ENCODE results near the gene MTMR3. TPM values are rescaled to one million over a fixed set of nuclear protein-coding genes. Genes with fewer than 3 reads are reported as not detected.

MTMR3 gene
- total RNA-seq, 1 experiment from 2014 or later: 27.0 TPM

GRCh38 chr22:30020511-30020910 lies 137.5 kb downstream of the MTMR3 start (continued):
- TF ChIP-seq ELF1 (IDR thresholded peaks at IDR 0.05; ENCODE audit: borderline replicate concordance, low read depth): no peak
- TF ChIP-seq, protein P1, sequence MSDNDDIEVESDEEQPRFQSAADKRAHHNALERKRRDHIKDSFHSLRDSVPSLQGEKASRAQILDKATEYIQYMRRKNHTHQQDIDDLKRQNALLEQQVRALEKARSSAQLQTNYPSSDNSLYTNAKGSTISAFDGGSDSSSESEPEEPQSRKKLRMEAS (IDR thresholded peaks at IDR 0.05): no peak

DNA sequence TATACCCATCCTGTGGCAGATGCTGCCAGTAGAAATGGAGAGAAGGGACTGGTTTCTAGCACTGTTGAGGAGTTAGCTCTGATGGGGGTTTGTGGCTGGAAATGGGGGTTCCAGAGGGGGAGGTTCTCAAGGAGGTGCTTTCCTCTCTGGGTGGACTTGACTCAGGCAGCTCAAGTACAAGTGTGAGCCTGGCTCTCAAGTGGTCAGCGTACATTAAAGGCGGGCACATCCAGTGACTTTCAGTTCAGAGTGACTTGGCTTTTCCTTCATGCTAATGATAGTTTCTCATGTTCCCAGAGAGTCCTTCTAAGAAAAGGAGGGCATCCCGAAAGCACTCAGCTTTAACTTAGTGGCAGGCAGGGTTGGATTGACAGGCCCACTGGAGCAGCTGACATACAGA lies 138.4 kb downstream of the MTMR3 start:
- Histone ChIP-seq H3K79me2 (ENCODE audit: insufficient read depth, low read length) (no peaks in the 10 kb centered on the region), H3K9ac (ENCODE audit: low read length) (no peak overlapping the region), H3K36me3 (ENCODE audit: control insufficient read depth in 1 of 2, insufficient read depth in 2 of 2, low read length in 2 of 2) (peaks cover 10% of the 10 kb centered on the region in 2 experiments; a peak in 3 of 4 replicates), H3K9me2 (ENCODE audit: insufficient read depth) (no peaks in the 10 kb centered on the region), H3K27me3 (ENCODE audit: insufficient read depth, low read length) (no peaks in the 10 kb centered on the region), H3K4me3 (replicated peaks in 1 of 2; ENCODE audit: low read depth in 1 of 2, low read length in 2 of 2) (no peak overlapping the region), H3K4me2 (ENCODE audit: low read length) (no peak overlapping the region), H3K4me1 (ENCODE audit: control insufficient read depth in 1 of 2, insufficient read depth in 2 of 2, low read length in 2 of 2) (peaks cover 0 to 2% of the 10 kb centered on the region in 2 experiments; a peak in 1 of 4 replicates), H3K27ac (ENCODE audit: low read depth, low read length) (no peak overlapping the region), H2AFZ (ENCODE audit: low read depth, low read length, poor library complexity, severe bottlenecking) (no peak overlapping the region), H3K9me3 (ENCODE audit: control insufficient read depth in 1 of 2, insufficient read depth in 1 of 2, low read depth in 1 of 2, low read length in 2 of 2) (no peaks in the 10 kb centered on the region), H4K20me1 (ENCODE audit: insufficient read depth) (no peaks in the 10 kb centered on the region)
- ChIA-PET CTCF (no interaction called here), POLR2A (no interaction called here), RAD21 (ENCODE audit: low non-redundant PET in 1 of 2, low total read pairs in 2 of 2, uncharacterized antibody in 2 of 2, unreplicated experiment in 2 of 2) (no interaction called here)
- intact Hi-C loops (cut with micrococcal nuclease): no loop called here
- TF ChIP-seq CEBPB (IDR thresholded peaks at IDR 0.05; ENCODE audit: low read depth) (no peak), CBX3 (IDR thresholded peaks at IDR 0.05; ENCODE audit: low read depth) (no peak), RAD21 (IDR thresholded peaks at IDR 0.05; ENCODE audit: low read depth) (no peak), EGR1 (IDR thresholded peaks at IDR 0.05; ENCODE audit: low read depth) (no peak), TCF7L2 (IDR thresholded peaks at IDR 0.05; ENCODE audit: borderline replicate concordance, extremely low read depth, insufficient read depth, insufficient read length) (no peak), SP1 (IDR thresholded peaks at IDR 0.05; ENCODE audit: low read depth) (no peak), ZNF274 (IDR thresholded peaks at IDR 0.05; ENCODE audit: low read depth, low read length) (no peak), EZH2 (IDR thresholded peaks at IDR 0.05) (no peak), ELF1 (IDR thresholded peaks at IDR 0.05; ENCODE audit: borderline replicate concordance, low read depth) (no peak), POLR2AphosphoS5 (IDR thresholded peaks at IDR 0.05; ENCODE audit: low read depth, low read length) (no peak)
- TF ChIP-seq, protein P2, sequence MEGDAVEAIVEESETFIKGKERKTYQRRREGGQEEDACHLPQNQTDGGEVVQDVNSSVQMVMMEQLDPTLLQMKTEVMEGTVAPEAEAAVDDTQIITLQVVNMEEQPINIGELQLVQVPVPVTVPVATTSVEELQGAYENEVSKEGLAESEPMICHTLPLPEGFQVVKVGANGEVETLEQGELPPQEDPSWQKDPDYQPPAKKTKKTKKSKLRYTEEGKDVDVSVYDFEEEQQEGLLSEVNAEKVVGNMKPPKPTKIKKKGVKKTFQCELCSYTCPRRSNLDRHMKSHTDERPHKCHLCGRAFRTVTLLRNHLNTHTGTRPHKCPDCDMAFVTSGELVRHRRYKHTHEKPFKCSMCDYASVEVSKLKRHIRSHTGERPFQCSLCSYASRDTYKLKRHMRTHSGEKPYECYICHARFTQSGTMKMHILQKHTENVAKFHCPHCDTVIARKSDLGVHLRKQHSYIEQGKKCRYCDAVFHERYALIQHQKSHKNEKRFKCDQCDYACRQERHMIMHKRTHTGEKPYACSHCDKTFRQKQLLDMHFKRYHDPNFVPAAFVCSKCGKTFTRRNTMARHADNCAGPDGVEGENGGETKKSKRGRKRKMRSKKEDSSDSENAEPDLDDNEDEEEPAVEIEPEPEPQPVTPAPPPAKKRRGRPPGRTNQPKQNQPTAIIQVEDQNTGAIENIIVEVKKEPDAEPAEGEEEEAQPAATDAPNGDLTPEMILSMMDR (IDR thresholded peaks at IDR 0.05 in 2 of 3, conservative IDR thresholded peaks at IDR 0.05 in 1 of 3; ENCODE audit: borderline replicate concordance in 1 of 3, insufficient read depth in 1 of 3, low read depth in 2 of 3, low read length in 2 of 3): no peak
- TF ChIP-seq, protein P3, sequence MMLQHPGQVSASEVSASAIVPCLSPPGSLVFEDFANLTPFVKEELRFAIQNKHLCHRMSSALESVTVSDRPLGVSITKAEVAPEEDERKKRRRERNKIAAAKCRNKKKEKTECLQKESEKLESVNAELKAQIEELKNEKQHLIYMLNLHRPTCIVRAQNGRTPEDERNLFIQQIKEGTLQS (IDR thresholded peaks at IDR 0.05): no peak
- TF ChIP-seq, protein P4, sequence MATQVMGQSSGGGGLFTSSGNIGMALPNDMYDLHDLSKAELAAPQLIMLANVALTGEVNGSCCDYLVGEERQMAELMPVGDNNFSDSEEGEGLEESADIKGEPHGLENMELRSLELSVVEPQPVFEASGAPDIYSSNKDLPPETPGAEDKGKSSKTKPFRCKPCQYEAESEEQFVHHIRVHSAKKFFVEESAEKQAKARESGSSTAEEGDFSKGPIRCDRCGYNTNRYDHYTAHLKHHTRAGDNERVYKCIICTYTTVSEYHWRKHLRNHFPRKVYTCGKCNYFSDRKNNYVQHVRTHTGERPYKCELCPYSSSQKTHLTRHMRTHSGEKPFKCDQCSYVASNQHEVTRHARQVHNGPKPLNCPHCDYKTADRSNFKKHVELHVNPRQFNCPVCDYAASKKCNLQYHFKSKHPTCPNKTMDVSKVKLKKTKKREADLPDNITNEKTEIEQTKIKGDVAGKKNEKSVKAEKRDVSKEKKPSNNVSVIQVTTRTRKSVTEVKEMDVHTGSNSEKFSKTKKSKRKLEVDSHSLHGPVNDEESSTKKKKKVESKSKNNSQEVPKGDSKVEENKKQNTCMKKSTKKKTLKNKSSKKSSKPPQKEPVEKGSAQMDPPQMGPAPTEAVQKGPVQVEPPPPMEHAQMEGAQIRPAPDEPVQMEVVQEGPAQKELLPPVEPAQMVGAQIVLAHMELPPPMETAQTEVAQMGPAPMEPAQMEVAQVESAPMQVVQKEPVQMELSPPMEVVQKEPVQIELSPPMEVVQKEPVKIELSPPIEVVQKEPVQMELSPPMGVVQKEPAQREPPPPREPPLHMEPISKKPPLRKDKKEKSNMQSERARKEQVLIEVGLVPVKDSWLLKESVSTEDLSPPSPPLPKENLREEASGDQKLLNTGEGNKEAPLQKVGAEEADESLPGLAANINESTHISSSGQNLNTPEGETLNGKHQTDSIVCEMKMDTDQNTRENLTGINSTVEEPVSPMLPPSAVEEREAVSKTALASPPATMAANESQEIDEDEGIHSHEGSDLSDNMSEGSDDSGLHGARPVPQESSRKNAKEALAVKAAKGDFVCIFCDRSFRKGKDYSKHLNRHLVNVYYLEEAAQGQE (IDR thresholded peaks at IDR 0.05; ENCODE audit: low read depth): no peak
- TF ChIP-seq, protein P1 (IDR thresholded peaks at IDR 0.05): no peak
- no TSS peak for BruUV-seq (replicated peaks)
- no peak for DNase-seq (ENCODE audit: low read depth, low spot score)
- no peak for ATAC-seq

All from HCT116 (cell line).